Ascending aorta (tissue), 2 donors: ENCODE results near the gene SIGLEC10. TPM values are rescaled to one million over a fixed set of nuclear protein-coding genes. Genes with fewer than 3 reads are reported as not detected.

Experiments
- DNase-seq, 2 donors: peaks; one replicate each; pipeline ENCODE4 v3.0.0-alpha.2; 2019; ENCODE audit warnings: low spot score in 2 of 2
- H3K27ac ChIP-seq, 2 donors: fragments of 200-600 bp; sonication (generic); one replicate each; pipeline ENCODE4 v1.5.1; 2016 to 2017; ENCODE audit warnings: mild to moderate bottlenecking in 1 of 2
- H3K27me3 ChIP-seq: fragments of 200-600 bp; sonication (generic); one replicate; pipeline ENCODE4 v1.5.1; 2017
- H3K36me3 ChIP-seq, 2 donors: fragments of 200-600 bp; sonication (generic); one replicate each; pipeline ENCODE4 v1.5.1; 2016
- H3K4me1 ChIP-seq, 2 donors: fragments of 200-600 bp; sonication (generic); one replicate each; pipeline ENCODE4 v1.5.1; 2016 to 2017; ENCODE audit warnings: mild to moderate bottlenecking in 1 of 2
- H3K4me3 ChIP-seq, 2 donors: fragments of 200-600 bp; sonication (generic); one replicate each; pipeline ENCODE4 v1.5.1; 2016 to 2017; ENCODE audit warnings: mild to moderate bottlenecking in 1 of 2
- H3K9me3 ChIP-seq, 2 donors: fragments of 200-600 bp; sonication (generic); one replicate each; pipeline ENCODE4 v1.5.1; 2016
- CTCF ChIP-seq, 3 experiments: fragments of 200-600 bp in 2 of 3; fragments of 450-650 bp in 1 of 3; sonication (generic) in 2 of 3; IDR thresholded peaks; one replicate each; pipeline ENCODE4 v1.5.1; 2016 to 2019; ENCODE audit warnings: antibody characterized with exemption in 3 of 3, mild to moderate bottlenecking in 1 of 3, moderate library complexity in 1 of 3
- intact Hi-C: fragments of 100-400 bp; cut with DNase I; formaldehyde crosslinking; loops from one replicate; pipeline ENCODE4 v1.15.1; 2023
- total RNA-seq: library from RNA; depleted of rRNA; stranded (reverse); fragments of >200 nt; gene quantifications from one replicate; pipeline ENCODE4 v1.1.0, GENCODE V29; 2016

Gene SIGLEC10
- total RNA-seq, 1 donor from 2014 or later, result 5.4 TPM

GRCh38 chr19:51460164-51460992 lies 42.9 kb upstream of the SIGLEC10 start:
- Histone ChIP-seq H3K4me3 (no peak overlapping the region), H3K9me3 (no peaks in the 10 kb centered on the region), H3K36me3 (no peaks in the 10 kb centered on the region), H3K27me3 (no peaks in the 10 kb centered on the region), H3K27ac (no peak overlapping the region), H3K4me1 (no peaks in the 10 kb centered on the region)
- DNase-seq, result peak in 1 of 2 donors; percentile 51
- TF ChIP-seq CTCF (IDR thresholded peaks at IDR 0.05), result no peak
- intact Hi-C loops, result no loop called here

GRCh38 chr19:51458899-51459505 lies 41.6 kb upstream of the SIGLEC10 start:
- Histone ChIP-seq H3K36me3 (no peaks in the 10 kb centered on the region), H3K27me3 (no peaks in the 10 kb centered on the region), H3K4me3 (no peak overlapping the region), H3K27ac (no peak overlapping the region), H3K9me3 (no peaks in the 10 kb centered on the region), H3K4me1 (no peaks in the 10 kb centered on the region)
- peak in 1 of 2 donors; percentile 37 for DNase-seq
- intact Hi-C loops, result no loop called here
- no peak for TF ChIP-seq CTCF (IDR thresholded peaks at IDR 0.05)

GRCh38 chr19:51458051-51458645 lies 40.7 kb upstream of the SIGLEC10 start, which contains the start of gene SIGLEC8:
Gene SIGLEC8, minus strand, starts transcription at chr19:51458454. Its CDS starts 67 bp downstream, at chr19:51458387.
- no peaks in the 10 kb centered on the region for H3K4me1 ChIP-seq
- no peaks in the 10 kb centered on the region for H3K9me3 ChIP-seq
- H3K36me3 ChIP-seq, result no peaks in the 10 kb centered on the region
- intact Hi-C loops, result no loop called here
- DNase-seq, result peak in 1 of 2 donors; percentile 44
- TF ChIP-seq CTCF (IDR thresholded peaks at IDR 0.05), result no peak
- H3K27me3 ChIP-seq, result no peaks in the 10 kb centered on the region
- H3K4me3 ChIP-seq, result no peak within 1 kb of the TSS
- no peak within 1 kb of the TSS for H3K27ac ChIP-seq

GRCh38 chr19:51457351-51458013 lies 40.0 kb upstream of the SIGLEC10 start:
- no peaks in the 10 kb centered on the region for H3K27me3 ChIP-seq

More at GRCh38 chr19:51457351-51458013, 40.0 kb upstream of the SIGLEC10 start:
- Histone ChIP-seq H3K4me1 (no peaks in the 10 kb centered on the region), H3K9me3 (no peaks in the 10 kb centered on the region), H3K27ac (no peak overlapping the region), H3K36me3 (no peaks in the 10 kb centered on the region), H3K4me3 (no peak overlapping the region)
- DNase-seq, result peak in 1 of 2 donors; percentile 50
- TF ChIP-seq CTCF (IDR thresholded peaks at IDR 0.05), result no peak
- intact Hi-C loops, result no loop called here
